Stimulated activated CD4-positive, alpha-beta T cell treated with anti-CD3 and anti-CD28 coated beads, TNF-alpha, amount 100 ng/mL, for 1 hour (primary cell): ENCODE measurements around the gene KRT9.
"Not testable (repeated sequence)": the region's sequence is repeated elsewhere in the genome, so short reads cannot be mapped to it uniquely, and the experiment has no call there.

Source experiments
- DNase-seq, 3 donors: peaks; one replicate each; pipeline ENCODE4 v3.0.0-alpha.2; 2020; ENCODE audit warnings: low read depth in 3 of 3, low spot score in 1 of 3

Gene KRT9, protein sequence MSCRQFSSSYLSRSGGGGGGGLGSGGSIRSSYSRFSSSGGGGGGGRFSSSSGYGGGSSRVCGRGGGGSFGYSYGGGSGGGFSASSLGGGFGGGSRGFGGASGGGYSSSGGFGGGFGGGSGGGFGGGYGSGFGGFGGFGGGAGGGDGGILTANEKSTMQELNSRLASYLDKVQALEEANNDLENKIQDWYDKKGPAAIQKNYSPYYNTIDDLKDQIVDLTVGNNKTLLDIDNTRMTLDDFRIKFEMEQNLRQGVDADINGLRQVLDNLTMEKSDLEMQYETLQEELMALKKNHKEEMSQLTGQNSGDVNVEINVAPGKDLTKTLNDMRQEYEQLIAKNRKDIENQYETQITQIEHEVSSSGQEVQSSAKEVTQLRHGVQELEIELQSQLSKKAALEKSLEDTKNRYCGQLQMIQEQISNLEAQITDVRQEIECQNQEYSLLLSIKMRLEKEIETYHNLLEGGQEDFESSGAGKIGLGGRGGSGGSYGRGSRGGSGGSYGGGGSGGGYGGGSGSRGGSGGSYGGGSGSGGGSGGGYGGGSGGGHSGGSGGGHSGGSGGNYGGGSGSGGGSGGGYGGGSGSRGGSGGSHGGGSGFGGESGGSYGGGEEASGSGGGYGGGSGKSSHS

DNA sequence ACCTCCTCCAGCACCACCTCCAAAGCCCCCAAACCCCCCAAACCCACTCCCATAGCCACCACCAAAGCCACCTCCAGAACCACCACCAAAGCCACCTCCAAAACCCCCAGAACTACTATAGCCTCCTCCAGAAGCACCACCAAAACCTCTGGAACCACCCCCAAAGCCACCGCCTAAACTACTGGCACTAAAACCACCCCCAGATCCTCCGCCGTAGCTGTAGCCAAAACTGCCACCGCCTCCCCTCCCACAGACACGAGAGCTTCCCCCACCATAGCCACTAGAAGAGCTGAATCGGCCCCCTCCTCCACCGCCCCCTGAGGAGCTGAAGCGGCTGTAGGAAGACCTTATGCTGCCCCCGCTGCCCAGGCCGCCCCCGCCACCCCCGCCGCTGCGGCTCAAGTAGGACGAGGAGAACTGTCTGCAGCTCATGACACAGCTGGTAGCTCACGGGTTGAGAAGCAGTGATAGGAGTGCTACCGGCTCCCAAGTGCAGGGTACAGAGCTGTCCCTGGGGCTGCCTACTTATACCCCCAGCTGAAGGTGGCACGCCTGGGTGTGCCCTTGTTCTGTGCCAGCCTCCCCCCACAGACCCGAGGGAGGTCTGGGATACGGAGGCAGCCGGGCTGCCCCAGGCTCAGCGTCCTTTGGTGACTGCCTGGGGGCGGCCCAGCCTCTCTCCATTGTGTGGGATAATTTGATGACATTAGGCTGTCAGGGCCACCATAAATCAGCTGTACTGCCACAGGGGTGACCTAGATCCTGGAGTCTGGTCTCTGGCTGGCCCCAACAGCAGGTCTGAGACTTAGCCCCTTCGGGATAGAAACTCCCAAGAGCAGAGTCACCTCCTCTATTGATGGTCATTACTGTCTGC is at the start of gene KRT9:
Gene KRT9, minus strand, starts transcription at position 499 of the 874 bp plus-strand sequence. Its CDS starts 67 bp downstream, at position 432.
- no peak for DNase-seq

DNA sequence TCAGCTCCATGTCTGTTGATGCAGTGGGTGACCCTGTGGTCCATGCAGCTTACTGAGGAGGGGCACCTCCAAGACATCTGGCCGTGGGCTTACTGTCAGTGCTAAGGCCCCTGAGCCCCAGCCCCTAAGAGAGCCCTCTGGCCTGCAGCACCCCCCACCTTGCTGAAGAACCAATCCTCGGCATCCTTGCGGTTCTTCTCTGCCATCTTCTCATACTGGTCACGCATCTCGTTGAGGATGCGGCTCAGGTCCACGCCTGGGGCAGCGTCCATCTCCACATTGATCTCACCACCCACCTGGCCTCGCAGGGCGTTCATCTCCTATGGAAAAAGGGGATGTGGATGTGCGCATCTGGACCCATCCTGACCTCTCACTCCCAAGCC is 49.6 kb upstream of the KRT9 start:
- DNase-seq = not testable (repeated sequence)

DNA sequence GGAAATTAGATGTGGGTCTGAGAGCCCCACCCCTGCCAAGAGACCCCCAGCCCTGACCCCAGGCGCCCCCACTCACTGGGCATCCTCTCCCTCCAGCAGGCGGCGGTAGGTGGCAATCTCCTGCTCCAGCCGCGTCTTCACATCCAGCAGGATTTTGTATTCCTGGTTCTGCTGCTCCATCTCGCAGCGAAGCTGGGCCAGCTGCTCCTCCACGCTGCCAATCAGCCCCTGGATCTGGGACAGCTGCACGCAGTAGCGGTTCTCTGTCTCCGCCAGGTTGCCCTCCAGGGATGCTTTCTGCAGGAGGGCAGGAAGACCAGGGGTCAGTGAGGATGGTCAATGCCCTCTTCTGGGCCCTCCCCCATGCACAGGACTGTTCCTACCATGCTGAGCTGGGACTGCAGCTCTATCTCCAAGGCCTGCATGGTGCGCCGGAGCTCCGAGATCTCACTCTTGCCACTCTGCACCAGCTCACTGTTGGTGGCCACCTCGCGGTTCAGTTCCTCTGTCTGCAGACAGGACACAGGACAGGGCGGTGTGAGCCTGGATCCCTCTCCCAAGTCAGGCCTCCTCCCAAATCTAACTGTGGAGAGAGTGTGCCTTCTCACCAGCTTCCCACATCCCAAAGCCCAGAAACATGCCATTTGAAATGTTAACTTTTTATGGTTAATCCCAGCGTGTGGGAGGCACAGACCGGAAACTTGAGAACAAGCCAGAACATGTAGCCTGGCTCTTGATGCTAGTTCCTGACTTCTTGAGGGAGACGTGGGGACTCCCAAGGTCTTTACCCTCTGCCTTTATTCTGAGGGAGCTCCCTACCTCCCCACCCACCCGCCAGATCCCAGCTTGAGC is 49.0 kb upstream of the KRT9 start:
- no peak for DNase-seq

DNA sequence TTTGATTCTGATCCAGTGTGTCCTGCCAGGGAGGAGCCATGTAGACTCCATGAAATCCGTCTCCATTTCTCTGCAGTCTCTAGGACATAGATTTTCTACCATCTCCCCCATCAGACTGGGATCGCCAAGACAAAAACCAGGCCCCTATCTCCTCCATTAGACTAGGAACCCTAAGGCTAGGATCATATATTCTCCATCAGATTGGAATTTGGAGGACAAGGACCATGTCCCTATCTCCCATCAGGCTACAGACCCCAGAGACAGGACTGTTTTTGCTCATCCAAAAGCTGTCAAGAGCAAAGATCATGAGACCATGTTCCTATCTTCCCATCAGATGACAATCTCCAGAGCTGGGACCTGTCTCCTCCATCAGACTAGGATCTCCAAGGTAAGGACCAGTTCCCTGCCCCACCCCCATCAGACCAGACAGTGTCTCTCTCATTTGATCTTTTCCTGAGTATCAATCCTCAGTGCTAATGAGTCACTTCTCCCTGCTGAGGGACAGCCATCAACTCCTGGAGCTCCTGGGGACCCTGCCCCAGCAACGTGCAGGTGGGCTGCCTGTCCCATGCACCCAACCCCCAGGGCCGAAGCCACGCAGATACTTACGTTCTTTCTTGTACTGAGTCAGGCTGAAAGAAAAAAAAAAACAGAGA is 48.2 kb upstream of the KRT9 start:
- not testable (repeated sequence) for DNase-seq

DNA sequence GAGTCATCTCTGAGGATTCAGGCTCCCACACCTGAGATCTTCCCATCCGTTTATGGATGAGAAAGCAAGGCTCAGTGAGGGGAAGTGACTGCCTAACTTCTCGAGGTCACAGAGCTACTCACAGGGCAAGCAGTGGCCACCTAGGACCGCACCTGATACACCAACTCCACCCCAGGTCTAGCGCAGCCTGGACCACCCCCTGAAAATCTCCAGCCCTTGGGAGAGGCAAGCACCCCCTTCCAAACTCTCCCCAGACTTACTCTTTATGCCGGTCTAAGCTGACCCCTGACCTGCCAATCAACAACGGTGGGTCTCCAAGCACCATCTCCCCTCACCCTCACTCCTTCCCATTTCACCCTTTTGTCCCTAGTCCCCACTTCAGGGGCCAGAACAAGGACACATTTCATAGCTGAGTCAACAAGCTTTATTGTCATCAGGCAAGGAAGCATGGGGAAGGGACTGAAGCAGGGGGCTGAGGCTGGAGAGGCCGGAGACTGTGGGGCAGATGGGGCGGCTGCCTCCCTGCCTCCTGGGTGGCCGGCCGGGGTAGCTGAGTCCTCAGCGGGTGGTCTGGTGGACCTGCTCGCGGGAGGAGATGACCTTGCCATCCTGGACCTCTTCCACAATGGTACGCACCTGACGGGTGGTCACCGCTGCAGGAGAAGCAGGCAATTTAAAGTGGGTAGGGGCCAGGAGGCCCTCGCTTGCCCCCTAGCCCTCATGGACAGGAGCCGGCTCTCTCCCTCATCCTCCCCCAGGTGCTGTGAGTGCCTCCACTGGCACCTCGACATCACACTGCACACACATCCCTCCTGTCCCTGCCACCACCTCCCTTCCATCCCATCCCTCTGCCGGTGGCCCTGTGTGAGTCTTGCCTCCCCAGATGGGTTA is 47.4 kb upstream of the KRT9 start:
- DNase-seq = no peak

DNA sequence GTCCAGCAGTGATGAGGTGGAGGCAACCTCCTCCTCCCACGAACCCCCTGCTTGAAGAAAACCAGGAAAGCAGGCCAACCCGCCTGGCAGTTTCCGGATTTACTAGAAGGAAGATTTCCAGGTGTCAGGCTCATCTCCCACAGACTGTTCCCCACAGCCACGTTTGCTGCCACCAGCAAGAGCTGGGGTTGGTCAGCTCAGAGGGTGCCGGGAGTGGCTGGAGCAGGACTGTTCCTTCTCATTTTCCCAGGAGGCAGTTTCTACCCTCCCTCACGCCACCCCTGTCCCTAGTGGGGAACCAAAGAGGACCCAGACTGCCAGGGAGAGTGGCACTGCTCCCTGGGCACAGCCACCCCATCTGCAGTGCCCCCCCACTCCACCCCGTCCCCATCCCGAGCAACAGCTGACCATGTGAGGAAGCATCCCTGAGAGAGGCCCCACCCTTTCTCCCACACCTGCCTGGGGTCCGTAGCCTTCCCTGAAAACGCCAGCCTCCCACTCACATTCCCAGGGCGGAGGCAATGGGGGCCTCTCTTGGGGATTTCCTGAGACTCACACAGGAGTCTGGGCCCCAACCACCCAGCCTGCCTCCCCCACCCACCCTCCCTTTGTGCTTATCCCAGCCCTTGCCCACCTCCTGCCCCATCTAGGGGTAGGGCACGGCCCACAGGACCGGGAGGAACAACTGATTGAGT is 46.6 kb upstream of the KRT9 start:
- DNase-seq = no peak

DNA sequence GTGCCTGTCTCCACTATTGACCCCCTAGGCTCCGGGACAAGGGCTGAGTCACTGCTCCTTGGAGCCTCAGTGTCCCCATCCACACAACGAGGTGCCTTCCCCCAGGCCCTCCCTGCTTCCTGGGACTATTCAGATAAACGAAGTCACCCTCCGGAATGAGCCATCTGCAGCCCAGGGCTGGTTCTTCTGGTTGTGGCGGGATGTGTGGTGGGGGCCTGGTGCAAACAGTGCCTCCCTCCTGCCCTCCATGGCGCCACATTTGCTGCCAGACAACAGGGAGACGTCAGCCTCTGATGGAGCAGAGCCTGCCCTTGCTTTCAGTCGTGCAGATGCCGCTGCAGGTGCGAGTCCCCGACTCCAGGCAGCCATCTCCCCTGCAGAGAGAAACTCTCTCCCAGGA is 45.8 kb upstream of the KRT9 start:
- DNase-seq = no peak

DNA sequence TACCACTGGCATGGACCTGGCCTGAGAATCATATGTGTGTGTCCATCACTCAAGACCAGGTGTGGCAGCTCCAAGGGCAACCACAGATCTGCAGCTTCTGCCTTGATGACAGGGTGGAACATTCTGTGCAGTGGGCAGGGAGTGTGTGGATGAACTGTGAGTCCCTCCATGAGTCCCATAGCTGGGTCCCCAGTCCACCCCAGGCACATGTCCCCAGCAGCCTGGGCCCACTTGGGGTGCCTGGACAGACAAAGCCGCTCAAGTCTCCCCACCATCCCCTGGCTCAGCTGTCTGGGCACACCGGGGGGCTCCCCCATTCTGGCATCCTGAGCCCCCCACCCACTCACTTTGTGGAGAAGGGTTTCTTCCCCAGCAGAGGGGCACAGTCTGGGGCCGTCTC is 45.3 kb upstream of the KRT9 start:
- DNase-seq = no peak

DNA sequence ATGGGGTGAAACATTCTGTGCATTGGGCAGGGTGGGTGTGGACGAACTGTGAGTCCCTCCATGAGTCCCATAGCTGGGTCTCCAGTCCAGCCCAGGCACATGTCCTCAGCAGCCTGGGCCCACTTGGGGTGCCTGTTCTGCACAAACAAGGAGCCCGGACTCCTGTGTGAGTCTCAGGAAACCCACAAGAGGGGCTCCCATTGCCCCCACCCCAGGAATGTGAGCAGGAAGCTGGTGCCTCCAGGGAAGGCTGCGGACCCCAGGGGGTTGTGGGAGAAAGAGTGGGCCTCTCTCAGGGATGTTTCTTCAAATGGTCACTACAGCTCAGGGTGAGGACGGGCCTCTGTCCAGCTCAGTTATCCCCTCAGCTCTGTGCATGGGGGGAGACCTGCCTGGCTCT is 44.6 kb upstream of the KRT9 start:
- not testable (repeated sequence) for DNase-seq

DNA sequence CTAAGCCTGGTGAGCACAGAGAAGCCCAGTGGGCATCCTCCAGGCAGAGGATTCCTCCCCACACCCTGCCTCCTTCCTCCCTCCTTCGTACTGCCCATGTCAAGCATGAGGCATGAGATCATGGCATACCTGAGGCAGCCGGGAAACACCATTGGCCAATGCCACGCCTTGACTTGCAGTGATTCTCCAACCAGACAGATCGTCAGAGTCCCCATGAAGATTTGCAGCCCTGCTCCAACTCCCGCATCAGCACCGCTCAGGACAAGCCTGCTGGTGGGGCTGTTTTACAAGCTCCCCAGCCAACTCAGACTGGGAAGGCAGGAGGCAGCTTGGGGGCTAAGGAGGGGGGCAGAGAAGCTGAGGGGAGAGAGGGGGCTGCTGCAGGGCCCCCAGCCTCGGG is 43.6 kb upstream of the KRT9 start:
- no peak for DNase-seq

DNA sequence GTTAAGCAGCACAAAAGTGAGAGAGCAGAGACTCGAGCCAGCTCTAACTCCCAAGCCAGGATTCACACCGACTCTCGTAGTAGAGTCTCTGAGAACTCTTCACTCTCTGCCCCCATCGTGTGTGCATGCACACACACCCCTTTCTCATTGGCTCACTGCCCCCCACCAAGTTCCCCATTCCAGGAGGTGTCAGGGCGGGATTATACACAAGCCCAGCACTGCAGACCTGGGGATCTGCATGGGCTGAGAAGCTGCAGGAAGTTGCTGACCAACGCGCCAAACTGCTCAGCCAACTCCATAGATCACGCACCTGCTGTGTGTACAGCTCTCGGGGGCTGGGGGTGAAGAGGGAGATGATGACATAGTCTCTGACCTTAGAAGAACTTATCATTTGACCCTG is 42.9 kb upstream of the KRT9 start:
- not testable (repeated sequence) for DNase-seq

DNA sequence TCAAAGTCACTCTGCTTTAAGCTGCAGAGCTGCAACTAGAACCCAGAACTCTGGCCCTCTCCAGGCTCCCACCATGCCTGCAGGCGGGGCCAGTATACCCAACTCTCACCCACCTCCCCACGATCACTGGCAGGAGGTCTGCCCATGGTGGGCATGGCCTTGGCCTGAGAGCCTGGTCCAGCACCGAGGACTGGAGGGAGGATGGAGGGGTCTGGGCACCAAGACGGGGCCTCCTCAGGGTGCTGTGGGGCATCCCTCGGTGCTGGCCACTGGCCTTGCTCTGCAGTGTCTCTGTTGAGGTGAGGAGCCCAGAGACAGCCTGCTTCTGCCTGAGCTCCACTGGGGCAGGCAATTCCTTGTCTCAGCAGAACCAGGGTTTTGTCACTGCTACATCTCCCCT is 42.2 kb upstream of the KRT9 start:
- DNase-seq = no peak

DNA sequence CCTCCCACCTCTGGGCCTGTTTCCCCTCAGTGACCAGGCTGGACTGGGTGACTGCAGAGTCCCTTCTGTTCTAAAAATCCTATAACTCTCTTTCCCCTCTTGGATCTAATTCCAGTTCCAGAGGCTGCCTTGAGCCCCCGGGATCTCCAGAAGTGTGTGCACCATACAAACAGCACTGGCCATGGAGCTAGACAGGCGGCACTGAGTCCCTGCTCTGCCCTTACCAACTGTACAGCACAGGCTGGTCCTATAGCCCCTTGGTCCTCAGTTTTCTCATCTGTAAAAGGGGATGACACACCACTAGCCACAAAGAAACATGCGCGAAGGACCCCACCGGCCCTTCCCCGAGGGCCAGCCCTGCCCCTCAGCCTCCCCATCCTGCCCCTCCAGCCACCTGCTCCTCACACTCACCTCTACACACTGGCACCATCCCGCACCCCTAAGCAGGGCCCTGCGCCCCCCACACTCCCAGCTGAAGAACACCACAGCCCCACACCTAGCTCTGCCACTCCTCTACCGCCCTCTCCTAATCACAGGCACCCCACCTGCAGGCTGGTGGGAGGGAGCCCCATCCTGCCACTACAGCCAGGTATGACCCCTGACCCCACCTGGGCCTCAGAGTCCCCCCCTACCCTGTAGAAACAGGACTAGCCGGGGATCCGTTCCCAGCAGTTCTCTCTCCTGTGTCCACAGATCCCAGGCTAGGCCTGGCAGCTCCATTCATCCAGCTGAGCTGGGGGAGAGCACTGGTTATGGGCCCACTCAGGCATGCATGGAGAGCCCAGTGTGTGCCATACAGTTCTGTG is 41.6 kb upstream of the KRT9 start:
- no peak for DNase-seq

DNA sequence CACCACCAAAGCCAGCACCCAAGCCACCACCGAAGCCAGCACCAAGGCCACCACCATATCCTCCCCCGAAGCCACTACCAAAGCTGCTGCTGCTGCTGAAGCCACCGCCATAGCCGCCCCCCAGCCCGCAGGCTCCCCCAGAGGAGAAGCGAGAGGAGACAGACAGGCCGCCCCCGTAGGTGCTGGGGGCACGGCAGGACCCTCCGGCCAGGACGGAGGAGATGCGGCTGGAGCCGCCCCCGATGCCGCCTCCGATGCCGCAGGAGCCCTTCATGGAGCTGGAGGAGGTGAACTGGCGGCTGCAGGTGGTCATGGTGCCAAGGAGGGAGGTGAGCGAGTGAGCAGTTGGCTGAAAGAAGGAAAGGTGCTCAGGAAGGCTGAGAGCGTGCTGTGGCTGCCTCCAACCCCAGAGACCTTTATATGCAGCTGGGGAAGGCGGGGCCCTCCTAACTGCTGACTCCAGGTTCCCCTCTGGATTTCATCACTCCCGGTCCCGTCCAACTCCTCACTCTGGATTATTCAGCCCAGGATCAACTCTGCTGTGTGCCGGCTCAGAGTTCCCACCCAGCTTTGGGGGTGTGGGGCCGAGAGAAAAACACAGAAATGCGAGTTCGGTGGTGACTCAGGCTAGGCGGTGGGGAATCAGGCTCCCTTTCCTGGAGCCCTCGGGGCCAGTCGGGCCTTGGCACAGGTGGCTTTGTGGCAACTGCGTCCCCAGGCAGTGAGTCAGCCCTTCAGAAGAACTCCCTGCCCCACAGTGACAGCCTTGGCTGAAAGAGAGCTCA is 40.7 kb upstream of the KRT9 start, which contains the start of gene KRT16:
Gene KRT16, minus strand, starts transcription at position 392 of the 785 bp plus-strand sequence. Its CDS starts 79 bp downstream, at position 313.
- DNase-seq = not testable (repeated sequence)

DNA sequence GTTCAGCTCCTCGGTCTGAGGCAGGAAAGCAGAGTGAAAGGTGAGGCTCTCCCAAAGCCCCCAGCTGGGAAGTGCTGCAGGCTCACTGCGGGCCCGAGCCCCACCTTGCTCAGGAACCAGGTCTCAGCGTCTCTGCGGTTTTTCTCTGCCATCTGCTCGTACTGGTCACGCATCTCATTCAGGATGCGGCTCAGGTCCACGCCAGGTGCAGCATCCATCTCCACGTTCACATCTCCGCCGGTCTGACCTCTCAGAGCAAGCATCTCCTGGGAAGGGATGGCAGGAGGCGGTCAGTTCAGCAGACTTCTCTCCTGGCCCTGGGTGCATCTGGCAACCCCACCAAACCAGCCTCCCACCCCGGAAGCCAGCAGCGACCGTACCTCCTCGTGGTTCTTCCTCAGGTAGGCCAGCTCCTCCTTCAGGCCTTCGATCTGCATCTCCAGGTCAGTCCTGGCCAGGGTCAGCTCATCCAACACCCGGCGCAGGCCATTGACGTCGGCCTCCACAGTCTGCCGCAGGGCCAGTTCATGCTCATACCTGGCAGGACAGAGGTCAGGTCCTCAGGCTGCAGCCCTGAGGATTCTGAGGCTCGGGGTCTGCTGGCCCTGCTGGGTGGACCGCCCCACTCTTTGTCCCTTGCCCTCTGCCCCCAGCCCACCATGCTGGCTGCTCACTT is 39.2 kb upstream of the KRT9 start:
- no peak for DNase-seq

DNA sequence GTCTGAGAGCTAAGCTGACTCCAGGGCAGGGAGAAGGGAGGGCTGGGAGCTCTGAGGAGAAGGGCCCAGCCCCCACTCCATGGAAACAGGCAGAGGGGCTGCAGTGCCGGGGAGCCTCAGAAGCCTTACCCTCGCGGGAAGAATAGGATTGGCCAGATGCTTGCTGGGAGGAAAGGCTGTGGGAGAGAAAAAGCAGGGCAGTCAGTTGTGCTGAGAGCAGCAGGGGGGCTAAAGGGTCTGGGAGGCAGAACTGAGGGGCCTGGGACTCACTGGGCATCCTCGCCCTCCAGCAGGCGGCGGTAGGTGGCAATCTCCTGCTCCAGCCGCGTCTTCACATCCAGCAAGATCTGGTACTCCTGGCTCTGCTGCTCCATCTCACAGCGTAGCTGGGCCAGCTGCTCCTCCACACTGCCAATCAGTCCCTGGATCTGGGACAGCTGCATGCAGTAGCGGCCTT is 38.2 kb upstream of the KRT9 start:
- not testable (repeated sequence) for DNase-seq
